Measurements from ENCODE around the gene NELL1.

The NELL1 gene

GRCh38 chr11:20991471-20991870, 322.1 kb downstream of the NELL1 start:
- no peak for DNase-seq

- no peak for DNase-seq
Observed at GRCh38 chr11:21007297-21007696, 337.9 kb downstream of the NELL1 start.

GRCh38 chr11:21018248-21018647, 348.9 kb downstream of the NELL1 start:
- no peak for DNase-seq

GRCh38 chr11:21026685-21027084, 357.3 kb downstream of the NELL1 start:
- no peak for DNase-seq

GRCh38 chr11:21037850-21038249, 368.5 kb downstream of the NELL1 start:
- DNase-seq, result no peak

GRCh38 chr11:21038801-21039200, 369.4 kb downstream of the NELL1 start:
- DNase-seq, result no peak

GRCh38 chr11:21040630-21041029, 371.2 kb downstream of the NELL1 start:
- no peak for DNase-seq

- DNase-seq, result no peak
Observed at GRCh38 chr11:21048626-21049025, 379.2 kb downstream of the NELL1 start.

GRCh38 chr11:21053466-21053865, 384.1 kb downstream of the NELL1 start:
- no peak for DNase-seq

GRCh38 chr11:21056644-21057043, 387.3 kb downstream of the NELL1 start:
- DNase-seq, result no peak

GRCh38 chr11:21059879-21060278, 390.5 kb downstream of the NELL1 start:
- DNase-seq, result no peak

- DNase-seq, result no peak
Observed at GRCh38 chr11:21066030-21066429, 396.6 kb downstream of the NELL1 start.

- DNase-seq, result no peak
Observed at GRCh38 chr11:21068886-21069285, 399.5 kb downstream of the NELL1 start.

GRCh38 chr11:21069909-21070308, 400.5 kb downstream of the NELL1 start:
- no peak for DNase-seq

GRCh38 chr11:21072558-21072957, 403.2 kb downstream of the NELL1 start:
- no peak for DNase-seq

GRCh38 chr11:21082853-21083252, 413.5 kb downstream of the NELL1 start:
- DNase-seq, result no peak

GRCh38 chr11:21088930-21089329, 419.5 kb downstream of the NELL1 start:
- no peak for DNase-seq

GRCh38 chr11:21104641-21105040, 435.3 kb downstream of the NELL1 start:
- no peak for DNase-seq

GRCh38 chr11:21105196-21105917, 436.0 kb downstream of the NELL1 start:
- DNase-seq, result no peak

- no peak for DNase-seq
Observed at GRCh38 chr11:21109341-21109740, 440.0 kb downstream of the NELL1 start.

- no peak for DNase-seq
Observed at GRCh38 chr11:21110415-21110814, 441.0 kb downstream of the NELL1 start.

GRCh38 chr11:21113876-21114275, 444.5 kb downstream of the NELL1 start:
- no peak for DNase-seq

GRCh38 chr11:21116009-21116408, 446.6 kb downstream of the NELL1 start:
- no peak for DNase-seq

GRCh38 chr11:21119411-21119810, 450.0 kb downstream of the NELL1 start:
- no peak for DNase-seq

GRCh38 chr11:21121991-21122390, 452.6 kb downstream of the NELL1 start:
- DNase-seq, result no peak

Data from NCI-H1694 treated with DMSO at 0.1 percent for 48 hours (cell line).